ENCODE results near the gene POLD4. TPM values are rescaled to one million over a fixed set of nuclear protein-coding genes. Genes with fewer than 3 reads are reported as not detected.

POLD4 gene
- total and polyA plus RNA-seq, 10 donors: 81.4 to 290 (median 128) TPM

- H3K27me3 ChIP-seq (replicated peaks in 1 of 7): no peaks in the 10 kb centered on the region
- peak overlapping the region; percentile 55 to 96 (median 88) for H3K27ac ChIP-seq
- H3K9me3 ChIP-seq: no peaks in the 10 kb centered on the region
- intact Hi-C loops (cut with DNase I; ENCODE audit: low total_unique reads): no loop called here
- peaks cover 12 to 56% (median 33%) of the 10 kb centered on the region in 6 donors for H3K4me1 ChIP-seq
- peak overlapping the region; percentile 60 to 91 (median 78) for H3K4me3 ChIP-seq
- peaks cover 0 to 60% (median 44%) of the 10 kb centered on the region in 6 donors for H3K36me3 ChIP-seq
- peak; percentile 89 for DNase-seq
- WGBS, 5 donors: 11 to 43% (median 18%) methylated on average over 1 to 43 of the region's 43 CpGs; no CpG with 5 or more reads in 1 of the 5 donors
- peak in 1 of 3 donors; percentile 0 for TF ChIP-seq POLR2AphosphoS5 (IDR thresholded peaks at IDR 0.05)
- TF ChIP-seq CTCF (IDR thresholded peaks at IDR 0.05 in 8 of 11, conservative IDR thresholded peaks at IDR 0.05 in 3 of 11): no peak
These were observed 49.4 kb downstream of the POLD4 start for GRCh38 chr11:67303835-67304411.

- intact Hi-C loops (cut with DNase I; ENCODE audit: low total_unique reads): no loop called here
- TF ChIP-seq CTCF (IDR thresholded peaks at IDR 0.05 in 8 of 11, conservative IDR thresholded peaks at IDR 0.05 in 3 of 11) (peak in 2 of 11 experiments; percentile 12 to 13), POLR2A (IDR thresholded peaks at IDR 0.05) (no peak), POLR2AphosphoS5 (IDR thresholded peaks at IDR 0.05) (peak; percentile 48 to 79 (median 76))
- peak within 1 kb of the TSS; percentile 55 to 96 (median 88) for H3K27ac ChIP-seq
These were observed 50.1 kb downstream of the POLD4 start, which contains the start of gene SSH3 for GRCh38 chr11:67303132-67303834. Gene SSH3, plus strand, starts transcription at chr11:67303530. Its CDS starts 96 bp downstream, at chr11:67303626.

GRCh38 chr11:67302571-67303131 is 50.7 kb downstream of the POLD4 start:
- H3K4me1 ChIP-seq: peaks cover 12 to 64% (median 33%) of the 10 kb centered on the region in 6 donors
- peaks cover 0 to 60% (median 48%) of the 10 kb centered on the region in 6 donors for H3K36me3 ChIP-seq
- no peaks in the 10 kb centered on the region for H3K27me3 ChIP-seq (replicated peaks in 1 of 7)
- intact Hi-C loops (cut with DNase I; ENCODE audit: low total_unique reads): no loop called here
- WGBS, 5 donors: 19 to 37% (median 30%) methylated on average over 23 of the region's 23 CpGs
- DNase-seq: peak; percentile 89
- peak overlapping the region; percentile 60 to 91 (median 78) for H3K4me3 ChIP-seq
- TF ChIP-seq CTCF (IDR thresholded peaks at IDR 0.05 in 8 of 11, conservative IDR thresholded peaks at IDR 0.05 in 3 of 11): peak in 1 of 11 experiments; percentile 5
- no peak for TF ChIP-seq POLR2A (IDR thresholded peaks at IDR 0.05)
- TF ChIP-seq POLR2AphosphoS5 (IDR thresholded peaks at IDR 0.05): peak; percentile 21 to 66 (median 27)
- H3K27ac ChIP-seq: peak overlapping the region; percentile 55 to 96 (median 88)
- no peaks in the 10 kb centered on the region for H3K9me3 ChIP-seq

More at GRCh38 chr11:67303132-67303834, 50.1 kb downstream of the POLD4 start, which contains the start of gene SSH3:
- Histone ChIP-seq H3K4me3 (peak within 1 kb of the TSS; percentile 60 to 91 (median 78)), H3K4me1 (peaks cover 12 to 62% (median 33%) of the 10 kb centered on the region in 6 donors), H3K9me3 (no peaks in the 10 kb centered on the region), H3K36me3 (peaks cover 0 to 60% (median 48%) of the 10 kb centered on the region in 6 donors), H3K27me3 (replicated peaks in 1 of 7) (no peaks in the 10 kb centered on the region)
- 4 to 10% (median 7%) methylated on average over 15 to 65 of the region's 65 CpGs for whole genome bisulfite sequencing, 5 donors
- DNase-seq: peak; percentile 94

Data from spleen (tissue), 11 donors.